Measurements from ENCODE around the gene ZNF319.

ZNF319 gene

GRCh38 chr16:57999971-58000705, at the start of gene ZNF319:
ZNF319 (minus strand) TSS chr16:58000672; CDS start chr16:57998265, 2,407 bp downstream.
- DNase-seq = no peak

- no peak for DNase-seq
Measured at GRCh38 chr16:58049232-58050185, 49.0 kb upstream of the ZNF319 start.

- DNase-seq = no peak
Measured at GRCh38 chr16:58048494-58049231, 48.2 kb upstream of the ZNF319 start.

- DNase-seq = no peak
Measured at GRCh38 chr16:58047557-58048348, 47.3 kb upstream of the ZNF319 start.

GRCh38 chr16:58046936-58047335, 46.5 kb upstream of the ZNF319 start:
- DNase-seq = no peak

GRCh38 chr16:58046054-58046881, 45.8 kb upstream of the ZNF319 start:
- DNase-seq = no peak

- no peak for DNase-seq
Measured at GRCh38 chr16:58045096-58045495, 44.6 kb upstream of the ZNF319 start.

GRCh38 chr16:58044266-58045019, 44.0 kb upstream of the ZNF319 start:
- DNase-seq = no peak

- no peak for DNase-seq
Measured at GRCh38 chr16:58043571-58044155, 43.2 kb upstream of the ZNF319 start.

GRCh38 chr16:58042886-58043515, 42.5 kb upstream of the ZNF319 start:
- no peak for DNase-seq

- DNase-seq = no peak
Measured at GRCh38 chr16:58042001-58042885, 41.8 kb upstream of the ZNF319 start.

GRCh38 chr16:58041628-58041955, 41.1 kb upstream of the ZNF319 start:
- no peak for DNase-seq

- DNase-seq = no peak
Measured at GRCh38 chr16:58040945-58041627, 40.6 kb upstream of the ZNF319 start.

- DNase-seq = no peak
Measured at GRCh38 chr16:58040496-58040846, 40.0 kb upstream of the ZNF319 start.

GRCh38 chr16:58039829-58040495, 39.5 kb upstream of the ZNF319 start:
- DNase-seq = no peak

GRCh38 chr16:58038219-58038641, 37.8 kb upstream of the ZNF319 start:
- DNase-seq = no peak

GRCh38 chr16:58037365-58038057, 37.0 kb upstream of the ZNF319 start:
- DNase-seq = no peak
